ENCODE results near the gene POU4F3. TPM values are rescaled to one million over a fixed set of nuclear protein-coding genes. Genes with fewer than 3 reads are reported as not detected.
"Not testable (repeated sequence)": the region's sequence is repeated elsewhere in the genome, so short reads cannot be mapped to it uniquely, and the experiment has no call there.

Gene POU4F3, protein sequence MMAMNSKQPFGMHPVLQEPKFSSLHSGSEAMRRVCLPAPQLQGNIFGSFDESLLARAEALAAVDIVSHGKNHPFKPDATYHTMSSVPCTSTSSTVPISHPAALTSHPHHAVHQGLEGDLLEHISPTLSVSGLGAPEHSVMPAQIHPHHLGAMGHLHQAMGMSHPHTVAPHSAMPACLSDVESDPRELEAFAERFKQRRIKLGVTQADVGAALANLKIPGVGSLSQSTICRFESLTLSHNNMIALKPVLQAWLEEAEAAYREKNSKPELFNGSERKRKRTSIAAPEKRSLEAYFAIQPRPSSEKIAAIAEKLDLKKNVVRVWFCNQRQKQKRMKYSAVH
- not detected in 2 replicates for total RNA-seq
- long read RNA-seq = 0 reads

DNA sequence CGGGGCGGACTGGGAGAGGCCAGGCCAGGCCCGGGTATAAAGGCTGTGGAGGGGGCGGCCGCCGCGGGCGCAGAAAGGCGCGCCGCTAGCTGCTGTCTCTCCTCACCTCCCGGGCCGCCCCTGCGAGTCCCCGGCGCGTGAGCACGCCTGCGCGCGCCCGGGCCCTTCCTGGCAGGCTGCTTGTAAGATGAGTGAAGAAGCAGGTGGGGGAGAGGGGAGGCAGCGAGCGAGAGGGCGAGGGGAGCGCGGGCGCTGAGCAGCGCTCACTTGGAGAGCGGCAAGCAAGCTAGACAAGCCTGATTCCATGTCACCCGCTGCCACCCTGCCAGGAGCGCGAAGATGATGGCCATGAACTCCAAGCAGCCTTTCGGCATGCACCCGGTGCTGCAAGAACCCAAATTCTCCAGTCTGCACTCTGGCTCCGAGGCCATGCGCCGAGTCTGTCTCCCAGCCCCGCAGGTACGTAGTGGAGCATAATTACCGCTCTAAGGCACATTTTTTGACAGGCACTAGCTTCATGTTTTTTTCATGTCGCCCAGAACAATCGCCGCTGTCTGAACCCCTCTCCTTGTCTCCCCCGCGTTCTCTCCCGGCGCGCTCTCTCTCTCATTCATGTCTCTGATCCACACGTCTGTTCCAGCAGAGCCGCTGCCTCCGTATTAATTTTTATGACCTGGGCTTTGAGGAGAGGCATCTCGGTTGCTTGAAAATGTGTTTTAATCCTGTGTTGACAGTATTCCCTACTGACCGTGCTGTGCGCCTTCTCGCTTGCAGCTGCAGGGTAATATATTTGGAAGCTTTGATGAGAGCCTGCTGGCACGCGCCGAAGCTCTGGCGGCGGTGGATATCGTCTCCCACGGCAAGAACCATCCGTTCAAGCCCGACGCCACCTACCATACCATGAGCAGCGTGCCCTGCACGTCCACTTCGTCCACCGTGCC is at the start of gene POU4F3:
Gene POU4F3 (plus strand): TSS at position 66 of the 941 bp plus-strand sequence. CDS start 274 bp downstream, at position 340.
- H3K4me3 Mint-ChIP-seq (ENCODE audit: low read depth) = no peak within 1 kb of the TSS
- H3K27me3 Mint-ChIP-seq = peaks cover 100% of the 10 kb centered on the region
- H3K27ac Mint-ChIP-seq = peak within 1 kb of the TSS; percentile 49
- no peaks in the 10 kb centered on the region for H3K36me3 Mint-ChIP-seq (ENCODE audit: insufficient read depth)
- H3K9me3 Mint-ChIP-seq (ENCODE audit: low read depth) = no peaks in the 10 kb centered on the region
- TF ChIP-seq, protein P1, sequence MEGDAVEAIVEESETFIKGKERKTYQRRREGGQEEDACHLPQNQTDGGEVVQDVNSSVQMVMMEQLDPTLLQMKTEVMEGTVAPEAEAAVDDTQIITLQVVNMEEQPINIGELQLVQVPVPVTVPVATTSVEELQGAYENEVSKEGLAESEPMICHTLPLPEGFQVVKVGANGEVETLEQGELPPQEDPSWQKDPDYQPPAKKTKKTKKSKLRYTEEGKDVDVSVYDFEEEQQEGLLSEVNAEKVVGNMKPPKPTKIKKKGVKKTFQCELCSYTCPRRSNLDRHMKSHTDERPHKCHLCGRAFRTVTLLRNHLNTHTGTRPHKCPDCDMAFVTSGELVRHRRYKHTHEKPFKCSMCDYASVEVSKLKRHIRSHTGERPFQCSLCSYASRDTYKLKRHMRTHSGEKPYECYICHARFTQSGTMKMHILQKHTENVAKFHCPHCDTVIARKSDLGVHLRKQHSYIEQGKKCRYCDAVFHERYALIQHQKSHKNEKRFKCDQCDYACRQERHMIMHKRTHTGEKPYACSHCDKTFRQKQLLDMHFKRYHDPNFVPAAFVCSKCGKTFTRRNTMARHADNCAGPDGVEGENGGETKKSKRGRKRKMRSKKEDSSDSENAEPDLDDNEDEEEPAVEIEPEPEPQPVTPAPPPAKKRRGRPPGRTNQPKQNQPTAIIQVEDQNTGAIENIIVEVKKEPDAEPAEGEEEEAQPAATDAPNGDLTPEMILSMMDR (IDR thresholded peaks at IDR 0.05; ENCODE audit: unreplicated experiment) = no peak
- peaks cover 14% of the 10 kb centered on the region for H3K4me1 Mint-ChIP-seq (ENCODE audit: low read depth)
- DNase-seq (ENCODE audit: low spot score, unreplicated experiment) = no peak

DNA sequence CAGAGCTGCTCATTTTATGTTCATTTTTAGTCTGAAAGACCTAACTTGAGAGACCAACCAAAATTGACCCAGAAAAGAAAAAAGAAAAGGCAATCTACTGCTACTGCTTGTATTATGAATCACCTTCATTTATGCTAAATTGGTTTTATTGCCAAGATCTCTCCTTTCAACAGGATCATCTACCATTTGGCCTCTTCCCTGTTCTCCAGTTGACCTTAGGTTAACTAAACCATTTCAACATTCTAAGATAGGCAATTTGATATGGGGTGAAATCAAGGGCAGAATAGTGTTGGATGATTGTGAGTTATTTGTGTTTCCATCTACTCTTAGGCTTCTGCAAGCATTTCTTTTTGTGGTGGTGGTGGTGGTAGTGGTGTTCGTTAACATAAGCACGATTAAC is 48.3 kb upstream of the POU4F3 start:
- Mint-ChIP-seq H3K27me3 (no peaks in the 10 kb centered on the region), H3K4me3 (ENCODE audit: low read depth) (no peak overlapping the region), H3K4me1 (ENCODE audit: low read depth) (no peaks in the 10 kb centered on the region), H3K27ac (no peak overlapping the region), H3K9me3 (ENCODE audit: low read depth) (no peaks in the 10 kb centered on the region), H3K36me3 (ENCODE audit: insufficient read depth) (peaks cover 2% of the 10 kb centered on the region)
- no peak for DNase-seq (ENCODE audit: low spot score, unreplicated experiment)
- TF ChIP-seq, protein P1 (IDR thresholded peaks at IDR 0.05; ENCODE audit: unreplicated experiment) = no peak

DNA sequence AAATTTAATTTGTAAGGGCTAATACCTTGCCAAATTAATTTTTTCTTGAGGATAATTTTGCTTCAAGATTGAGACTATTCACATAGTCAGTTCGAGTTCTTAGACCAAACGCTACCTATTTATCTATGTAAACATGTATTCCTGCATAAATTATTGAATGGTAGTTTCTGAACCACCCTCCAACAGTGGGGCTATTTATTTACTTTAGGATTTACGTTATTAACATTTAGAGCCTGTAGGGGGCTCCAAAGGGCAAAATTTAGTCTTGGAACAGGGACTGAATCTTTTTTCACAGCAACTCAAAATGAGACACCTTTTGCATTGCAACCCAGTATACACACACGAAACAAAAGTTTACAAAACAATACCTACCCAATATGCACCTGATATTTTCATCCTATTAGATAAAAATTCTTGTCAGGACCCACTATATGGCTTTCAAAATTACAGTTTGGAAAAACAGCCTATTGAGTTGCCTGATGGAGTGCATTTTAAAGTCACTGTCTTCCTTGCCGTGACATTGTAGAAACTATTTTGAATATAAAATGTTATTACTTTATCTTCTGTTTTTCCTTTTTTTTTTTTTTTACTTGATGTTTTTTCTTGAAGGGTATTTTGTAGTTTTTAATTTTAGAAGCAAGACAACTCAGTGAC is 47.1 kb upstream of the POU4F3 start:
- Mint-ChIP-seq H3K36me3 (ENCODE audit: insufficient read depth) (peaks cover 2% of the 10 kb centered on the region), H3K4me1 (ENCODE audit: low read depth) (no peaks in the 10 kb centered on the region), H3K27ac (no peak overlapping the region), H3K27me3 (no peaks in the 10 kb centered on the region), H3K9me3 (ENCODE audit: low read depth) (no peaks in the 10 kb centered on the region), H3K4me3 (ENCODE audit: low read depth) (no peak overlapping the region)
- no peak for DNase-seq (ENCODE audit: low spot score, unreplicated experiment)
- TF ChIP-seq, protein P1 (IDR thresholded peaks at IDR 0.05; ENCODE audit: unreplicated experiment) = peak; percentile 72

DNA sequence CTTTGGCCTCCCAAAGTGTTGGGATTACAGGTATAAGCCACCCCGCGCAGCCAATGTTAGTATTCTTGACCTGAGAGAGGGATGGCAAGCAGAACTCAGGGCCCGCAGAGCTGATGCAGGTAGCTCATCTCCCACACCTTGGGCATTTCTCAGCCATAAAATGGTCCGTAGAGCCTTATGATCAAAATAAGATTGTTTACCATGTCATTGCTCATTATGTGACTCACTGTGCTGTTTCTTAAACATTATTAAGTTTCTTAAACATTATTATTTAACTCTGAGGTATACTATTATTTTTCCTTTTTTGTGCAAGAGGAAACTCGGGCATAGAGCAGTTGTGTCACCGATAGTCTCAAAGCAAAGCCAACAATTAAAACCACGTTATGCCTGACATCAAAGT is 42.4 kb upstream of the POU4F3 start:
- no peaks in the 10 kb centered on the region for H3K9me3 Mint-ChIP-seq (ENCODE audit: low read depth)

DNA sequence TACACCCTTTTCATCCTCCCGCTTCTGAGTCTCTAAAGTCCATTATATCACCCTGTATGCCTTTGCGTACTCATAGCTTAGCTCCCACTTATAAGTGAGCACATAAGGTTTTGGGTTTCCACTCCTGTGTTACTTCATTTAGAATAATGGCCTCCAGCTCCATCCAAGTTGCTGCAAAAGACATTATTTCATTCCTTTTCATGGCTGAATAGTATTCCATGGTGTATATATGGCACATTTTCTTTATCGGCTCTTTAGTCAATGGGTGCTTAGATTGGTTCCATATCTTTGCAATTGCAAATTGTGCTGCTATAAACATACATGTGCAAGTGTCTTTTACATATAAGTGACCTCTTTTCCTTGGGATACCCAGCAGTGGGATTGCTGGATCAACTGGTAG is 39.7 kb upstream of the POU4F3 start:
- DNase-seq (ENCODE audit: low spot score, unreplicated experiment); H3K4me1 Mint-ChIP-seq (ENCODE audit: low read depth); H3K9me3 Mint-ChIP-seq (ENCODE audit: low read depth); H3K36me3 Mint-ChIP-seq (ENCODE audit: insufficient read depth); H3K27me3 Mint-ChIP-seq; H3K27ac Mint-ChIP-seq; H3K4me3 Mint-ChIP-seq (ENCODE audit: low read depth): not testable (repeated sequence)

More for the DNA sequence above, 42.4 kb upstream of the POU4F3 start:
- Mint-ChIP-seq H3K4me1 (ENCODE audit: low read depth) (no peaks in the 10 kb centered on the region), H3K4me3 (ENCODE audit: low read depth) (no peak overlapping the region), H3K27ac (no peak overlapping the region), H3K36me3 (ENCODE audit: insufficient read depth) (no peaks in the 10 kb centered on the region), H3K27me3 (no peaks in the 10 kb centered on the region)
- no peak for DNase-seq (ENCODE audit: low spot score, unreplicated experiment)
- TF ChIP-seq, protein P1 (IDR thresholded peaks at IDR 0.05; ENCODE audit: unreplicated experiment) = no peak

All from progenitor cell of endocrine pancreas (in vitro differentiated cells).